Right ventricle myocardium inferior (tissue), 1 donor: ENCODE results near the gene ZNF425. TPM values are rescaled to one million over a fixed set of nuclear protein-coding genes. Genes with fewer than 3 reads are reported as not detected.
"Not testable (repeated sequence)": the region's sequence is repeated elsewhere in the genome, so short reads cannot be mapped to it uniquely, and the experiment has no call there.

ENCODE experiments used
- ATAC-seq: fragments of 200-7000 bp; cut with Tn5 transposase; one replicate; pipeline ENCODE4 v1.9.1; 2020; ENCODE audit warnings: mild to moderate bottlenecking, moderate library complexity
- DNase-seq: peaks from one replicate; pipeline ENCODE4 v3.0.0; 2021; ENCODE audit errors: missing footprints
- intact Hi-C: fragments of 100-400 bp; cut with DNase I; formaldehyde crosslinking; loops from one replicate; pipeline ENCODE4 v1.11.0; 2022
- long read RNA-seq: library from polyadenylated mRNA; unstranded; transcript quantifications from one replicate; pipeline ENCODE4 v2.0.0, GENCODE V29; 2021
- total RNA-seq: library from RNA; stranded (reverse); fragmentation: NEBNext Ultra II Directional; extraction: Animal tissue kit (Norgen Biotek cat#: 25700); gene quantifications from one replicate; pipeline ENCODE4 v1.2.1, GENCODE V29; 2021
- donor health status: DM: no; HTN: yes; CAD: no; lungs with severe emphysema.

ZNF425 gene
- total RNA-seq: 0.60 TPM
- long read RNA-seq, partial matches to known transcripts: 0 of 2 reads
- long read RNA-seq, other reads (novel, unspliced or antisense): 1 of 2 reads

GRCh38 chr7:149125863-149126661 is at the start of gene ZNF425:
Gene ZNF425 (minus strand): TSS chr7:149126324. CDS start chr7:149126213, 111 bp downstream.
- intact Hi-C loops: loop anchor here (1.0 to 2.0 kb wide), 3 partner anchors 21 to 97 kb away; partner anchors contain the start of genes PDIA4, ZNF398 and ZNF786

GRCh38 chr7:149175150-149175549 is 49.0 kb upstream of the ZNF425 start:
- intact Hi-C loops: no loop called here
- ATAC-seq: no peak
- DNase-seq: no peak

More at GRCh38 chr7:149125863-149126661, at the start of gene ZNF425:
- ATAC-seq: peak; percentile 97
- peak; percentile 96 for DNase-seq

DNA sequence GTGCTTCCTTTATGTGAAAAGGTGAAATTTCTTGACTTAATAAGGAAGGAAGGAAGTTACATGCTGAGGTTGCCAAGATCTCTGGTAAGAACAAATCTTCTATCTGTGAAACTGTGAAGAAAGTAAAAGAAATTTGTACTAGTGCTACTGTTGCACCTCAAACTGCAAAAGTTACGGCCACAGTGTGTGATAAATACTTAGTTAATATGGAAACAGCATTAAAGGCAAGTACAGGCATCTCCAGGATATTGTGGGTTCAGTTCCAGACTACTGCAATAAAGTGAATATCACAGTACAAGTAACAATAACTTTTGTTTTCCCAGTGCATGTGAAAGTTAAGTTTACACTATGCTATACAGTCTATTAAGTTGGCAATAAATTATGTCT is 46.4 kb upstream of the ZNF425 start:
- ATAC-seq (no peak), DNase-seq (no peak)
- intact Hi-C loops: no loop called here

DNA sequence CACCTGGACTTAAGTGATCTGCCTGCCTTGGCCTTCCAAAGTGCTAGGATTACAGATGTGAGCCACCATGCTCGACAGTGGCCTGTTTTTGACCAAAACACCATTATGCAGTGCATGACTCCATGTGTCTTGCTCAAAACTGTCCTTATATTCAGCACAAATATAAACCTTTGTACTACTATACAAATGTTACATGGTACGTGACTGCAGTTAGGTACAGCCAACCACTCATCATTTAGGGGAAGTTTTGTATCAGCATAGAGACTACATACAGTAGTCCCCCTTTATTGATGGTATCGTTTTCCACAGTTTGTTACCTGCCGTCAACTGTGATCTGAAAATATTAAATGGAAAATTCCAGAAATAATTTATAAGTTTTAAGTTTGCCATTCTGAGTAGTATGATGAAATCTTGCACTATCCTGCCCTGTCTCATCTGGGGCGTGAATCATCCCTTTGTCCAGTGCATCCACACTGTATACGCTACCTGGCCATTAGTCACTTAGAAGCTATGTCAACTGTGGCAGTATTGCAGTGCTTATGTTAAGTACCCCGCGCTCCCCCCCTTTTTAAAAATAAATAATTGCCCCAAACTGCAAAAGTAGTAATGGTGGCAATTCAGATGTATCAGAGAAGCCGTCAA is 45.9 kb upstream of the ZNF425 start:
- intact Hi-C loops: no loop called here
- DNase-seq (no peak), ATAC-seq (no peak)

- intact Hi-C loops: no loop called here
- DNase-seq (no peak), ATAC-seq (no peak)
These were observed 40.7 kb upstream of the ZNF425 start for GRCh38 chr7:149166630-149167352.

DNA sequence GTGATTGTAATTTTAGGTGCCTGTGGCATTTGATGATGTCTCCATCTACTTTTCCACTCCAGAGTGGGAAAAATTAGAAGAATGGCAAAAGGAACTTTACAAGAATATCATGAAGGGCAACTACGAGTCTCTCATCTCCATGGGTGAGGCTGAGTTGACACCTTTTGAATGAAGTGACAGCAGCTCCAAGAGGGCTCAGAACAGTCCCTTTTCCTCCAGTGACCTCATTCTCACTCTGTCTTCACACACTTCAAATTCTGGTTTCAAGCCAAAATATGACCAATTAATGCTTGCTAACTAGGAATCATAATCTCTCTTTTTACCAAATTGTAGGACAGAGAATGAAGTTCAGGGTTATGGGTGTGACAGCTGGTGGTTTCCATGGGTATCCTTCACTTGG is 40.0 kb upstream of the ZNF425 start:
- DNase-seq (no peak), ATAC-seq (no peak)
- intact Hi-C loops: no loop called here

DNA sequence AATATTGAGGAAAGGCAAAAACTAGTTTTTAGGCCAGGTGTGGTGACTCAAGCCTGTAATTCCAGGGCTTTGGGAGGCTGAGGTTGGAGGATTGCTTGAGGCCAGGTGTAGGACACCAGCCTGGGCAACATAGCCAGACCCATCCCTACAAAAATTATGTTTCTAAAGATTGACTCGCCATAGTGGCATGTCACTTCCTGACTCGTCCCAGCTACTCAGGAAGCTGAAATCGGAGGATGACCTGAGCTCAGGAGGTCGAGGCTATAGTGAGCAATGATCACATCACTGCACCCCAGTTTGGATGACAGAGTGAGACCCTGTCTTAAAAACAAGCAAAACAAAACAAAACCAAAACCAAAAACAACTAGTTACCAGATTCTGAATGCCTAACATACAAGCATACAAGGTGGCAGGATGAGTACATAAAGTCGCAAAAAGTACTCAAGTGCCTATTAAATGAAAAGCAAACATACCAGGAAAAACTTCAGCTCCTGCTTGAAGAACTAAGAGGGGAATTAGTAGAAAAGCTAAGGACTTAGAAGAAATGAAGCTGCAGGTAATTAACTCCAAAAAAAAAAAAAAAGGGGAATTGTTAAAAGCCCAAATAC is 35.2 kb upstream of the ZNF425 start:
- no peak for ATAC-seq

GRCh38 chr7:149156898-149157297 is 30.8 kb upstream of the ZNF425 start:
- DNase-seq: no peak
- intact Hi-C loops: no loop called here
- no peak for ATAC-seq

More for the DNA sequence above, 35.2 kb upstream of the ZNF425 start:
- intact Hi-C loops: no loop called here
- no peak for DNase-seq

DNA sequence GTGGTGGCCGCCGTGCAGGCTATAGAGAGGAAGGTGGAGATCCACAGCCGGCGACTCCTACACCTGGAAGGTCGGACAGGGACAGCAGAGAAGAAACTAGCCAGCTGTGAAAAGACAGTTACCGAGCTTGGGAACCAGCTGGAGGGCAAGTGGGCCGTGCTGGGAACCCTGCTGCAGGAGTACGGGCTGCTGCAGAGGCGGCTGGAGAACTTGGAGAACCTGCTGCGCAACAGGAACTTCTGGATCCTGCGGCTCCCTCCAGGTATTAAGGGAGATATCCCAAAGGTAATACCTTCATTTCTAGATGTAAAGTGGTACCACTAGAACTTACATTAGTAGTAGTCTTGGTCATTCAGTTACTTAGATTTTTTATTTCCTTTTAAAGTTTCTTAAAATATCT is 27.9 kb upstream of the ZNF425 start:
- ATAC-seq (no peak), DNase-seq (no peak)
- intact Hi-C loops: no loop called here

- DNase-seq: no peak
- ATAC-seq: no peak
- intact Hi-C loops: no loop called here
These were observed 27.2 kb upstream of the ZNF425 start for GRCh38 chr7:149153346-149153745.

DNA sequence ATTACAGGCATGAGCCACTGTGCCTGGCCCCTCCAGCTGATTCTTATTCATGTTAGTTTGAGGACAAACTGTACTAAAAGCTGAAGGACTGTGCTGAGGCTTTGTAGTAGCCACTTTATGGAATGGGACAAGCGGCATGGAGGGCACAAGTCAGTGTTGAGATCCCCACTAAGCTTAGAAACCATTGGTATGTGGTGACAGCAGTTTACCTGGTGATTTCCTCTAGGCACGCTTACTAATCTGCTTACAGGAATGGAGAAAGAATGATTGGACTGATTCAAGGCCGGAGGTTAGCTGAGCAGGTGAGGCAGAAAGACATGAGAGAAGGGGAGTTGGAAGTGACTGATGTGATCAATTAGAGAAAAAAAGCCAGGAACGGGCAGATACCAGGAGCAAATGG is 24.9 kb upstream of the ZNF425 start:
- intact Hi-C loops: no loop called here
- DNase-seq (no peak), ATAC-seq (no peak)

DNA sequence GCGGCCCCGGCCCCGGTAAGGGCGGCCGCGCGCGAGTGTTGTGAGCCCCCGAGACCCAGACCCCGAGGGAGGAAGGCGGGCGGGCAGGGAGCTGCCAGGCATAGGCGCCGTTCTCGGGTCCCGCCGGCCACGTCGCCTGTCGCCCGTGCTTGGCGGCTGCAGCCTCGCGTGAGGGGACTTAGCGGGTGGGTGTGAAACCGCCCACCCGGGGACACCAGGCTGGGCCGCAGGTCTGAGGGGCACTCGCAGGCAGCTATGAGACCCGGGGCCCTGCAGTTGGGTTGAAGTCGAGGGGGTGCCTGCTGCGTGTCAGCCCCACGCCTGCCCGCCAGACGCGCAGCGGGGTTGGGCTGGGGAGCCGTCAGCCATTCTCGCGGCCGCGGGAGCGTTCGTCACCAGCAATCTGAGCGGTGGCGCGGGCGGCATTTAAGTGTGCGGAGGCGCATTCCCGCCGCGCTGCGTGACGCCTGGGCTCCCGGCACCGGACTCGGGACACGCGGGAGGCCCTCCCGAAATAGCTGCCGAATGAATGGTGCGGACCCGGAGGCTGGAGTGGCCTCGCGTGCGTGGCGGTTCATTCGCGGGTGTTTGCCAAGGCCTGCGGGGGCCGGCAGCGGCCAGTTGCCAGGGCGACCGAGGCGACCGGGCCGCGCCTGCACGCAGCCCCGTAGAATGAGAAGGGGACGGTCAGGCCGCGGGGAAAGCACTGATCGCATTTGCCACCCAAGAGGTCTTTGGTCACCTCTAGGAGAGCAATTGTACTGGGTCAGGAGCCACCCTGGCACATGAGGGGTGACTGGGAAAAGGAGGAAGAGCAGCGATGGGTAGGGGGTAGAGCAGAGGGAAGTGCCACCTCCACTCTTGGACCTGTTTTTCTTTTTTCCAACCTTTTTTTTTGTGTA is 21.9 kb upstream of the ZNF425 start:
- DNase-seq (peak; percentile 82), ATAC-seq (peak; percentile 58)
- intact Hi-C loops: loop anchor here (1.0 to 5.0 kb wide), 2 partner anchors 22 to 49 kb away; partner anchors contain the start of genes ZNF282 and ZNF425

GRCh38 chr7:149147072-149147751 is 21.1 kb upstream of the ZNF425 start, which contains the start of gene ZNF398:
Gene ZNF398 (plus strand): TSS chr7:149147453. CDS start chr7:149147743, 290 bp downstream.
- ATAC-seq (peak; percentile 93), DNase-seq (peak; percentile 89)
- intact Hi-C loops: loop anchor here (1.0 to 5.0 kb wide), 2 partner anchors 21 to 50 kb away; partner anchors contain the start of genes ZNF282 and ZNF425

DNA sequence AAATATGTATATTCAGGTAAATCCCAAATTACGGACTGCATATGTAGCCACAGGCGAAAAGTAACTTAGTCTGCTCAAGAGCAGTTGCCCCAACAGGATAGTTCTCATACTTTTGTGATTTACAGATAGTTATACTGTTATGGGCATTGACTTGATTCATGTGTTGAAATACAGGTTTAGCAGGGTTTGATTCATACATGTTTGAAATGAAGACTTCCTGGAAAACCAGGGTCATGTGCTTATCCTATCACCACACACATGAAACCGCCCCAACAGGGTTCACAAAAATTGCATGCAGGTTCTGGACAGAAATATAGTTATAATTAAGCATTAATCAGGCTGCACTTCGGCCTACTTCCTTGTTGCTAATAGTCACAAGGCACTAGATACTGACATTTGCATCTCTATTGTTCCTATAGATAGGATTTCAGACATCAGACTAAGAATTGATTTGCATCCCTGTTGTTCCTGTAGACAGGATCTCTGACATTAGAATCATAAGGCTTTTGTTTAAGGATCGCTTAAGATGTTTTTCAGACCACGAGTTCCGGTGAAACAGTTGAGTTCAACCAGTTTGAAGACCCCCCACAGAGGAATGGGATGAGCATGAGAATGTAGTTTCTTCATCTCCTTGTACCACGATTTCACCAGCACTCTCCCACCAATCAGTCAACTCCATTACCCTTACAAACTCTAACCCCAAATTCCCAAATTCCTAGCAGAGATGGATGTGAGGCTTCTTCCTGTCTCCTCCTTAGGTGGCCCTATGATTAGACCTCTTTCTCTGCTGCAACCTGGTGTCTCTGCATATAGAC is 19.1 kb upstream of the ZNF425 start:
- intact Hi-C loops: loop anchor here (5.0 kb wide), 1 partner anchor 52 kb away; the partner anchor contains the start of gene ZNF282
- no peak for DNase-seq
- no peak for ATAC-seq

DNA sequence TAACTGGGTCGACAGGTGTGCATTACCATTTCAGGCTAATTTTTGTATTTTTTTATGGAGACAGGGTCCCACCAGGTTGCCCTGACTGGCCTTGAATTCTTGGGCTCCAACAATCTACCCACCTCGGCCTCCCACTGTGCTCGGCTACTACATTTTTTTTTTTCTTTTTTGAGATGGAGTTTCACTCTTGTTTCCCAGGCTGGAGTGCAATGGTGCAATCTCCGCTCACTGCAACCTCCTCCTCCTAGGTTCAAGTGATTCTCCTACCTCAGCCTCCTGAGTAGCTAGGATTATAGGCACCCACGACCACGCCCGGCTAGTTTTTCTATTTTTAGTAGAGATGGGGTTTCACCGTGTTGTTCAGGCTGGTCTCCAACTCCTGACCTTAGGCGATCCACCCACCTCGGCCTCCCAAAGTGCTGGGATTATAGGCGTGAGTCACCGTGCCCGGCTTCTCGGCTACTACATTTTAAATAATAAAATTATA is 18.4 kb upstream of the ZNF425 start:
- ATAC-seq, intact Hi-C loops, DNase-seq: not testable (repeated sequence)

GRCh38 chr7:149141893-149142292 is 15.8 kb upstream of the ZNF425 start:
- DNase-seq: no peak
- intact Hi-C loops: no loop called here
- no peak for ATAC-seq
